H1 (cell line): ENCODE data around the gene POLH. TPM values are rescaled to one million over a fixed set of nuclear protein-coding genes. Genes with fewer than 3 reads are reported as not detected.

Source experiments
- ATF3 ChIP-seq: IDR thresholded peaks from 2 replicates; pipeline ENCODE4 v1.6.1; 2011; ENCODE audit warnings: low read depth, mild to moderate bottlenecking, low read length; ENCODE audit not compliant: insufficient read depth
- CHD7 ChIP-seq: fragments of 300-600 bp; sonication (generic); IDR thresholded peaks from 2 replicates; pipeline ENCODE4 v1.7.1; 2012; ENCODE audit warnings: low read length, moderate library complexity, mild to moderate bottlenecking, inconsistent platforms; ENCODE audit not compliant: insufficient replicate concordance
- EZH2 ChIP-seq: fragments of 200-600 bp; sonication (generic); IDR thresholded peaks from 2 replicates; pipeline ENCODE4 v1.7.1; 2012; ENCODE audit warnings: low read depth, mild to moderate bottlenecking, moderate library complexity, low read length, inconsistent platforms; ENCODE audit not compliant: severe bottlenecking
- GABPA ChIP-seq: IDR thresholded peaks from 2 replicates; pipeline ENCODE4 v1.6.1; 2011; ENCODE audit warnings: mild to moderate bottlenecking, low read length, moderate library complexity, borderline replicate concordance; ENCODE audit not compliant: insufficient read depth
- RFX5 ChIP-seq: IDR thresholded peaks from 2 replicates; pipeline ENCODE4 v1.6.1; 2011; ENCODE audit warnings: low read depth, low read length, improper control_type of control experiment, borderline replicate concordance
- polyA plus RNA-seq, 7 experiments: library from polyadenylated mRNA; depleted of rRNA in 3 of 7; stranded (reverse) in 5 of 7; unstranded in 2 of 7; fragments of >200 nt in 5 of 7; fragments of 200-250 nt in 2 of 7; gene quantifications; 1 replicate in 5 of 7; 2 replicates in 1 of 7; 4 replicates in 1 of 7; pipeline versions ENCODE4 v1.2.1 to v1.2.3, GENCODE V29; 2011 to 2013; ENCODE audit warnings: missing spikeins in 2 of 7, mixed read lengths in 2 of 7
- total RNA-seq: library from RNA; stranded (reverse); fragmentation: NEBNext Ultra II Directional; extraction: Animal tissue kit (Norgen Biotek cat#: 25700); gene quantifications from 2 replicates; pipeline ENCODE4 v1.2.1, GENCODE V29; 2021

Gene POLH
- total and polyA plus RNA-seq, 2 of the 8 experiments (the other 6 are each of a cell fraction or from before 2014, with no cell fraction given): 5.8 to 12.4 TPM

- TF ChIP-seq CHD7: no peak
- TF ChIP-seq EZH2: no peak
- TF ChIP-seq RFX5: no peak
- TF ChIP-seq ATF3: no peak
- no peak for TF ChIP-seq GABPA
These were observed 51.2 kb downstream of the POLH start (continued) for GRCh38 chr6:43627008-43627825.
